Epithelial cell of esophagus (primary cell): ENCODE data around the gene SPTBN5.

Experiments used
- DNase-seq: peaks from one replicate; pipeline ENCODE4 v3.0.0; 2010; ENCODE audit warnings: low read depth
- H3K4me3 ChIP-seq: 2 replicates; pipeline ENCODE4 v1.5.1; 2011; ENCODE audit warnings: mild to moderate bottlenecking, low read length, control low read depth
- CTCF ChIP-seq: IDR thresholded peaks from 2 replicates; pipeline ENCODE4 v1.5.1; 2011; ENCODE audit warnings: low read depth, mild to moderate bottlenecking, low read length, control low read depth, inconsistent platforms; ENCODE audit not compliant: insufficient read depth; ENCODE audit errors: missing control alignments

SPTBN5 gene

GRCh38 chr15:41893422-41894250 is at the start of gene SPTBN5:
TSS of gene SPTBN5 (minus strand) at chr15:41894053. CDS start at chr15:41893497, 556 bp downstream.
- H3K4me3 ChIP-seq, result no peak within 1 kb of the TSS
- no peak for DNase-seq
- TF ChIP-seq CTCF, result no peak

- DNase-seq, result no peak
- H3K4me3 ChIP-seq, result no peak overlapping the region
- no peak for TF ChIP-seq CTCF
Measured at GRCh38 chr15:41942886-41943285, 49.0 kb upstream of the SPTBN5 start.

- no peak for DNase-seq
- TF ChIP-seq CTCF, result no peak
- no peak overlapping the region for H3K4me3 ChIP-seq
Measured at GRCh38 chr15:41941644-41942415, 48.0 kb upstream of the SPTBN5 start.

GRCh38 chr15:41940441-41940857 is 46.6 kb upstream of the SPTBN5 start:
- peak; percentile 94 for DNase-seq
- TF ChIP-seq CTCF, result no peak
- peak overlapping the region; percentile 7 for H3K4me3 ChIP-seq

- TF ChIP-seq CTCF, result no peak
- H3K4me3 ChIP-seq, result no peak overlapping the region
- DNase-seq, result peak; percentile 56
Measured at GRCh38 chr15:41939986-41940385, 46.1 kb upstream of the SPTBN5 start.

GRCh38 chr15:41937568-41937923 is 43.7 kb upstream of the SPTBN5 start:
- TF ChIP-seq CTCF, result no peak
- no peak overlapping the region for H3K4me3 ChIP-seq
- DNase-seq, result no peak
